ENCODE measurements around the gene BRD1.

Gene BRD1

GRCh38 chr22:49800408-49801238 lies 27.1 kb downstream of the BRD1 start:
- no peak for DNase-seq

GRCh38 chr22:49799431-49800075 lies 28.1 kb downstream of the BRD1 start:
- no peak for DNase-seq

GRCh38 chr22:49798486-49799151 lies 29.1 kb downstream of the BRD1 start:
- no peak for DNase-seq

- DNase-seq = no peak
These were observed 30.0 kb downstream of the BRD1 start for GRCh38 chr22:49797706-49798105.

- no peak for DNase-seq
These were observed 30.9 kb downstream of the BRD1 start for GRCh38 chr22:49796596-49797270.

GRCh38 chr22:49795521-49795920 lies 32.2 kb downstream of the BRD1 start:
- DNase-seq = no peak

GRCh38 chr22:49793871-49794270 lies 33.8 kb downstream of the BRD1 start:
- DNase-seq = no peak

- no peak for DNase-seq
These were observed 34.4 kb downstream of the BRD1 start for GRCh38 chr22:49793296-49793695.

GRCh38 chr22:49792107-49792506 lies 35.6 kb downstream of the BRD1 start:
- DNase-seq = no peak

- DNase-seq = no peak
These were observed 36.0 kb downstream of the BRD1 start for GRCh38 chr22:49791682-49792081.

GRCh38 chr22:49790912-49791311 lies 36.8 kb downstream of the BRD1 start:
- no peak for DNase-seq

GRCh38 chr22:49789289-49790141 lies 38.2 kb downstream of the BRD1 start:
- DNase-seq = no peak

- DNase-seq = peak; percentile 61
These were observed 39.2 kb downstream of the BRD1 start for GRCh38 chr22:49788504-49788903.

- no peak for DNase-seq
These were observed 39.8 kb downstream of the BRD1 start for GRCh38 chr22:49787861-49788260.

- no peak for DNase-seq
These were observed 40.5 kb downstream of the BRD1 start for GRCh38 chr22:49786976-49787706.

GRCh38 chr22:49785841-49786471 lies 41.7 kb downstream of the BRD1 start:
- DNase-seq = no peak

- DNase-seq = no peak
These were observed 42.6 kb downstream of the BRD1 start for GRCh38 chr22:49785046-49785521.

GRCh38 chr22:49784630-49784971 lies 43.1 kb downstream of the BRD1 start:
- DNase-seq = no peak

GRCh38 chr22:49783926-49784629 lies 43.6 kb downstream of the BRD1 start:
- DNase-seq = no peak

- no peak for DNase-seq
These were observed 44.5 kb downstream of the BRD1 start for GRCh38 chr22:49783036-49783746.

Data from femur (tissue), 1 donor.